MM.1S (cell line): Measurements from ENCODE around the gene PARP16.

Experiments used
- DNase-seq: peaks from one replicate; pipeline ENCODE4 v3.0.0-alpha.2; 2015
- H2AFZ ChIP-seq: fragments of 300-600 bp; sonication (generic); 2 replicates; pipeline ENCODE4 v1.6.0; 2016; ENCODE audit warnings: antibody characterized with exemption, low read length
- H3F3A ChIP-seq: fragments of 300-600 bp; sonication (generic); 2 replicates; pipeline ENCODE4 v1.6.1; 2016; ENCODE audit warnings: mild to moderate bottlenecking, antibody characterized with exemption, low read length, moderate library complexity, mixed read lengths; ENCODE audit not compliant: insufficient read depth
- H3K27ac ChIP-seq: fragments of 300-600 bp; sonication (generic); 2 replicates; pipeline ENCODE4 v1.5.1; 2016; ENCODE audit warnings: mild to moderate bottlenecking, low read length
- H3K27me3 ChIP-seq: fragments of 300-600 bp; sonication (generic); replicated peaks from 2 replicates; pipeline ENCODE4 v1.6.0; 2016; ENCODE audit warnings: low read length; ENCODE audit not compliant: insufficient read depth
- H3K36me3 ChIP-seq: fragments of 300-600 bp; sonication (generic); replicated peaks from 2 replicates; pipeline ENCODE4 v1.6.1; 2016; ENCODE audit warnings: mild to moderate bottlenecking, low read length, mixed read lengths; ENCODE audit not compliant: insufficient read depth
- H3K4me1 ChIP-seq: fragments of 300-600 bp; sonication (generic); 2 replicates; pipeline ENCODE4 v1.6.1; 2016; ENCODE audit warnings: low read length, mixed read lengths
- H3K4me2 ChIP-seq: fragments of 300-600 bp; sonication (generic); 2 replicates; pipeline ENCODE4 v1.6.0; 2016; ENCODE audit warnings: low read depth, low read length
- H3K4me3 ChIP-seq: fragments of 300-600 bp; sonication (generic); 2 replicates; pipeline ENCODE4 v1.5.1; 2016; ENCODE audit warnings: low read length, mixed read lengths
- H3K79me2 ChIP-seq: fragments of 300-600 bp; sonication (generic); 2 replicates; pipeline ENCODE4 v1.6.1; 2016; ENCODE audit warnings: mixed run types, low read length, mixed read lengths
- H3K9ac ChIP-seq: fragments of 300-600 bp; sonication (generic); 2 replicates; pipeline ENCODE4 v1.6.1; 2016; ENCODE audit warnings: low read length, mixed read lengths
- H3K9me2 ChIP-seq: fragments of 300-600 bp; sonication (generic); replicated peaks from 2 replicates; pipeline ENCODE4 v1.6.1; 2016; ENCODE audit warnings: mild to moderate bottlenecking, low read length, mixed read lengths; ENCODE audit not compliant: insufficient read depth
- H3K9me3 ChIP-seq: fragments of 300-600 bp; sonication (generic); replicated peaks from 2 replicates; pipeline ENCODE4 v1.6.1; 2016; ENCODE audit warnings: mild to moderate bottlenecking, low read length, mixed read lengths; ENCODE audit not compliant: insufficient read depth
- H4K20me1 ChIP-seq: fragments of 300-600 bp; sonication (generic); 2 replicates; pipeline ENCODE4 v1.6.1; 2016; ENCODE audit warnings: mild to moderate bottlenecking, low read length, moderate library complexity, mixed read lengths; ENCODE audit not compliant: insufficient read depth
- CTCF ChIP-seq: fragments of 300-600 bp; sonication (generic); IDR thresholded peaks from 2 replicates; pipeline ENCODE4 v1.5.1; 2016; ENCODE audit warnings: antibody characterized with exemption, low read length, mixed read lengths
- EZH2 ChIP-seq: fragments of 300-600 bp; sonication (generic); optimal IDR thresholded peaks from 2 replicates; pipeline ENCODE3; 2017; ENCODE audit warnings: low read depth, mild to moderate bottlenecking, antibody characterized with exemption, low read length, mixed read lengths
- EZH2phosphoT487 ChIP-seq: fragments of 300-600 bp; sonication (generic); IDR thresholded peaks from 2 replicates; pipeline ENCODE4 v1.6.1; 2018; ENCODE audit warnings: antibody characterized with exemption, low read length

Gene PARP16

GRCh38 chr15:65263313-65263712 lies 23.4 kb downstream of the PARP16 start:
- H3K36me3 ChIP-seq = no peaks in the 10 kb centered on the region
- H3K9me2 ChIP-seq = no peaks in the 10 kb centered on the region
- H3K79me2 ChIP-seq = no peaks in the 10 kb centered on the region
- no peaks in the 10 kb centered on the region for H3K27me3 ChIP-seq
- TF ChIP-seq CTCF (no peak), EZH2phosphoT487 (no peak), EZH2 (no peak)
- H3F3A ChIP-seq = no peaks in the 10 kb centered on the region
- no peaks in the 10 kb centered on the region for H3K9me3 ChIP-seq
- no peak overlapping the region for H3K4me3 ChIP-seq
- no peak overlapping the region for H2AFZ ChIP-seq
- DNase-seq = no peak
- no peak overlapping the region for H3K4me2 ChIP-seq
- no peaks in the 10 kb centered on the region for H3K4me1 ChIP-seq
- no peaks in the 10 kb centered on the region for H4K20me1 ChIP-seq
- no peak overlapping the region for H3K27ac ChIP-seq
- no peak overlapping the region for H3K9ac ChIP-seq

GRCh38 chr15:65260968-65261367 lies 25.7 kb downstream of the PARP16 start:
- no peak for TF ChIP-seq EZH2phosphoT487
- no peak for TF ChIP-seq CTCF
- TF ChIP-seq EZH2 = no peak
- H3K9me2 ChIP-seq = no peaks in the 10 kb centered on the region
- H3K36me3 ChIP-seq = no peaks in the 10 kb centered on the region
- no peak overlapping the region for H3K9ac ChIP-seq
- H3K27me3 ChIP-seq = no peaks in the 10 kb centered on the region
- H3K27ac ChIP-seq = no peak overlapping the region
- H3K4me3 ChIP-seq = no peak overlapping the region
- no peaks in the 10 kb centered on the region for H3F3A ChIP-seq
- no peaks in the 10 kb centered on the region for H3K4me1 ChIP-seq
- H2AFZ ChIP-seq = no peak overlapping the region
- H3K4me2 ChIP-seq = no peak overlapping the region
- H3K79me2 ChIP-seq = no peaks in the 10 kb centered on the region
- H4K20me1 ChIP-seq = no peaks in the 10 kb centered on the region
- no peak for DNase-seq
- no peaks in the 10 kb centered on the region for H3K9me3 ChIP-seq

GRCh38 chr15:65259367-65259797 lies 27.3 kb downstream of the PARP16 start:
- no peaks in the 10 kb centered on the region for H3F3A ChIP-seq
- H3K9ac ChIP-seq = no peak overlapping the region
- no peaks in the 10 kb centered on the region for H3K36me3 ChIP-seq
- H3K27ac ChIP-seq = no peak overlapping the region
- no peaks in the 10 kb centered on the region for H4K20me1 ChIP-seq
- H3K4me3 ChIP-seq = no peak overlapping the region
- no peaks in the 10 kb centered on the region for H3K9me2 ChIP-seq
- H3K4me1 ChIP-seq = no peaks in the 10 kb centered on the region
- no peaks in the 10 kb centered on the region for H3K27me3 ChIP-seq
- H3K79me2 ChIP-seq = no peaks in the 10 kb centered on the region
- H2AFZ ChIP-seq = no peak overlapping the region
- TF ChIP-seq CTCF (no peak), EZH2phosphoT487 (no peak), EZH2 (no peak)
- no peak overlapping the region for H3K4me2 ChIP-seq
- no peaks in the 10 kb centered on the region for H3K9me3 ChIP-seq
- no peak for DNase-seq
